Endothelial cell of umbilical vein (primary cell): ENCODE data around the gene NEK2. TPM values are rescaled to one million over a fixed set of nuclear protein-coding genes. Genes with fewer than 3 reads are reported as not detected.
"Not testable (repeated sequence)": the region's sequence is repeated elsewhere in the genome, so short reads cannot be mapped to it uniquely, and the experiment has no call there.

Experiments used
- BruUV-seq: library from RNA; stranded (reverse); fragments of 400-500 nt; replicated peaks from 2 replicates; lab custom pipeline; 2021; lab: Mats Ljungman, UMichigan
- CTCF ChIA-PET: fragments of 300-600, 350-600 bp; sonication (Branson Sonifier 250); formaldehyde crosslinking; loops from one replicate; lab custom pipeline; 2021; ENCODE audit warnings: antibody characterized with exemption, inconsistent platforms; lab: Charles Lee
- POLR2A ChIA-PET: fragments of 300-600, 350-600 bp; sonication (Branson Sonifier 250); formaldehyde crosslinking; loops from one replicate; lab custom pipeline; 2021; ENCODE audit warnings: antibody characterized with exemption, inconsistent platforms; lab: Charles Lee
- DNase-seq: peaks from one replicate; pipeline ENCODE4 v3.0.0-alpha.2; 2011; ENCODE audit warnings: low read depth, low spot score
- FAIRE-seq: peaks from 2 replicates; lab custom pipeline; 2011; peaks lifted over from hg19 to GRCh38; lab: Jason Lieb, UNC
- H2AFZ ChIP-seq: 2 replicates; pipeline ENCODE4 v1.6.0; 2012; ENCODE audit warnings: low read depth, low read length, control low read depth, inconsistent platforms
- H3K27ac ChIP-seq: 2 replicates; pipeline ENCODE4 v1.5.1; 2011; ENCODE audit warnings: low read depth, mild to moderate bottlenecking, control low read depth, low read length, moderate library complexity; ENCODE audit not compliant: insufficient read depth
- H3K27me3 ChIP-seq, 2 experiments: 2 replicates each; pipeline versions ENCODE4 v1.6.0 to v1.6.1; 2011; ENCODE audit warnings: low read length in 2 of 2, mixed read lengths in 1 of 2; ENCODE audit not compliant: control insufficient read depth in 2 of 2, insufficient read depth in 2 of 2
- H3K36me3 ChIP-seq, 2 experiments: 2 replicates in 1 of 2; 3 replicates in 1 of 2; pipeline ENCODE4 v1.5.1; 2011; ENCODE audit warnings: low read length in 2 of 2, mild to moderate bottlenecking in 1 of 2, moderate library complexity in 1 of 2; ENCODE audit not compliant: control insufficient read depth in 2 of 2, insufficient read depth in 2 of 2; ENCODE audit errors: extremely low read depth in 1 of 2
- H3K4me1 ChIP-seq: 3 replicates; pipeline ENCODE4 v1.5.1; 2011; ENCODE audit warnings: mild to moderate bottlenecking, low read length; ENCODE audit not compliant: control insufficient read depth, insufficient read depth; ENCODE audit errors: extremely low read depth
- H3K4me2 ChIP-seq: 2 replicates; pipeline ENCODE4 v1.6.1; 2011; ENCODE audit warnings: low read length, control low read depth, mixed read lengths; ENCODE audit not compliant: insufficient read depth
- H3K4me3 ChIP-seq, 3 experiments: fragments of 200-600 bp in 1 of 3; sonication (generic), shearing (Covaris generic) in 1 of 3; replicated peaks in 1 of 3; 2 replicates each; pipeline ENCODE4 v1.5.1; 2011 to 2016; ENCODE audit warnings: control low read depth in 3 of 3, low read length in 3 of 3, mild to moderate bottlenecking in 2 of 3, inconsistent platforms in 1 of 3, low read depth in 1 of 3, moderate library complexity in 1 of 3; ENCODE audit not compliant: insufficient read depth in 1 of 3
- H3K79me2 ChIP-seq: 2 replicates; pipeline ENCODE4 v1.6.0; 2012; ENCODE audit warnings: low read length, inconsistent platforms; ENCODE audit not compliant: control insufficient read depth, insufficient read depth
- H3K9ac ChIP-seq: replicated peaks from 2 replicates; pipeline ENCODE3; 2011; ENCODE audit warnings: low read length, control low read depth; ENCODE audit not compliant: insufficient read depth; ENCODE audit errors: extremely low read depth
- H3K9me1 ChIP-seq: replicated peaks from 3 replicates; pipeline ENCODE4 v1.6.0; 2011; ENCODE audit warnings: mild to moderate bottlenecking, low read length; ENCODE audit not compliant: control insufficient read depth, insufficient read depth; ENCODE audit errors: extremely low read depth
- H3K9me3 ChIP-seq: replicated peaks from 2 replicates; pipeline ENCODE4 v1.5.1; 2012; ENCODE audit warnings: low read length, inconsistent platforms; ENCODE audit not compliant: control insufficient read depth, insufficient read depth
- H4K20me1 ChIP-seq: replicated peaks from 2 replicates; pipeline ENCODE3; 2011; ENCODE audit warnings: mild to moderate bottlenecking, low read length; ENCODE audit not compliant: control insufficient read depth, insufficient read depth; ENCODE audit errors: extremely low read depth
- CTCF ChIP-seq, 2 donors: IDR thresholded peaks; 1 replicate in 1 of 2; 2 replicates in 1 of 2; pipeline ENCODE4 v1.5.1; 2011; ENCODE audit warnings: low read length in 2 of 2, mild to moderate bottlenecking in 2 of 2, moderate library complexity in 2 of 2, control low read depth in 1 of 2, inconsistent platforms in 1 of 2, low read depth in 1 of 2; ENCODE audit not compliant: insufficient read depth in 1 of 2; ENCODE audit errors: extremely low read depth in 1 of 2
- EZH2 ChIP-seq: IDR thresholded peaks from 2 replicates; pipeline ENCODE4 v1.6.1; 2012; ENCODE audit warnings: borderline replicate concordance, low read depth, mild to moderate bottlenecking, moderate library complexity, low read length, inconsistent platforms; ENCODE audit not compliant: severe bottlenecking
- FOS ChIP-seq: IDR thresholded peaks from 2 replicates; pipeline ENCODE4 v1.6.1; 2011; ENCODE audit warnings: mild to moderate bottlenecking, low read length, moderate library complexity, borderline replicate concordance; ENCODE audit not compliant: insufficient read depth
- GATA2 ChIP-seq: IDR thresholded peaks from 2 replicates; pipeline ENCODE4 v1.7.0; 2011; ENCODE audit warnings: low read depth, mild to moderate bottlenecking, moderate library complexity, mixed read lengths, low read length; ENCODE audit not compliant: insufficient read length, insufficient read depth
- JUN ChIP-seq: IDR thresholded peaks from 2 replicates; pipeline ENCODE4 v1.6.1; 2011; ENCODE audit warnings: borderline replicate concordance, low read depth; ENCODE audit not compliant: insufficient read length, insufficient read depth
- MAX ChIP-seq: IDR thresholded peaks from 2 replicates; pipeline ENCODE4 v1.6.1; 2011; ENCODE audit not compliant: insufficient read depth, insufficient read length
- MYC ChIP-seq: IDR thresholded peaks from one replicate; pipeline ENCODE4 v1.6.1; 2011; ENCODE audit warnings: mild to moderate bottlenecking, low read depth, low read length
- POLR2A ChIP-seq: IDR thresholded peaks from 2 replicates; pipeline ENCODE4 v1.6.1; 2012; ENCODE audit warnings: low read depth, mild to moderate bottlenecking, control low read depth, low read length
- POLR2AphosphoS5 ChIP-seq: IDR thresholded peaks from 2 replicates; pipeline ENCODE4 v1.6.1; 2012; ENCODE audit warnings: low read depth, mild to moderate bottlenecking, control low read depth, low read length, moderate library complexity; ENCODE audit not compliant: insufficient read depth
- dilution Hi-C: fragments of 300-500 bp; cut with MboI; formaldehyde crosslinking; loops from one replicate; pipeline ENCODE4 v1.15.0; 2019; ENCODE audit warnings: low sequenced_read_pairs; ENCODE audit not compliant: extremely low pct_ligation_motif_present
- intact Hi-C: fragments of 100-400 bp; cut with micrococcal nuclease; formaldehyde crosslinking; loops from one replicate; pipeline ENCODE4 v1.10.0; 2022
- polyA plus RNA-seq, 4 experiments: library from polyadenylated mRNA; depleted of rRNA in 3 of 4; stranded (reverse) in 3 of 4; unstranded in 1 of 4; fragments of >200 nt; gene quantifications; 2 replicates each; pipeline versions ENCODE4 v1.2.1 to v1.2.3, GENCODE V29; 2011 to 2012; ENCODE audit warnings: missing spikeins in 1 of 4
- total RNA-seq: library from RNA; stranded (reverse); gene quantifications from 2 replicates; pipeline ENCODE4 v1.2.3, GENCODE V29; 2021

NEK2 gene
- total and polyA plus RNA-seq, 2 donors (not counting 3 experiments of a cell fraction or from before 2014, with no cell fraction given) = 6.6 to 19.0 TPM

DNA sequence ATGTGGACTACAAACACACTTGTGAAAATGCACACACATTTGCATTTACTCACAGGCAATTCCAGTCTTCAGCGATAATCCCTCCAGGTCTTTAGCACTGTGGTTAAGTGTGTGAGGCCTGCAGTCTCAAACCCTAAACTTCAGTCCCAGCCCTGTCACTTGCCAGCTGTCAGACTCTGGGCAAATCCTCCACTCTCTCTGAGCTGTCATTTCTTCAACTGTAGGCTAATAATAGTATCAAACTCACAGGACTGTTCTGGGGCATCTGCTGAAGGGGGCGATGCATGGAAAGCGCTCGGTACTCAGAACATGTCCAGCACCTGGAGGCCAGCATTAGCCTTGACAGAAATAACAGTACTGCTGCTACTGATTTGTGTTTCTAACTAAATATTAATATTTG lies 48.2 kb downstream of the NEK2 start:
- Histone ChIP-seq H3K4me3 (no peak overlapping the region), H4K20me1 (no peaks in the 10 kb centered on the region), H3K9ac (no peak overlapping the region), H3K27me3 (no peaks in the 10 kb centered on the region), H3K36me3 (no peaks in the 10 kb centered on the region), H3K4me2 (no peak overlapping the region), H3K9me3 (no peaks in the 10 kb centered on the region), H3K9me1 (no peaks in the 10 kb centered on the region), H3K79me2 (no peaks in the 10 kb centered on the region), H3K27ac (no peak overlapping the region), H2AFZ (no peak overlapping the region), H3K4me1 (peaks cover 2% of the 10 kb centered on the region)
- TF ChIP-seq POLR2AphosphoS5 (no peak), FOS (no peak), MAX (no peak), GATA2 (no peak), CTCF (IDR thresholded peaks at IDR 0.05; ENCODE audit: extremely low read depth in 1 of 2, insufficient read depth in 1 of 2, low read depth in 1 of 2, low read length in 2 of 2) (no peak), POLR2A (no peak), MYC (no peak), EZH2 (no peak), JUN (no peak)
- ChIA-PET CTCF (no interaction called here), POLR2A (no interaction called here)
- dilution Hi-C loops (no loop called here), intact Hi-C loops (no loop called here)
- FAIRE-seq = no peak
- BruUV-seq = no TSS peak
- no peak for DNase-seq

DNA sequence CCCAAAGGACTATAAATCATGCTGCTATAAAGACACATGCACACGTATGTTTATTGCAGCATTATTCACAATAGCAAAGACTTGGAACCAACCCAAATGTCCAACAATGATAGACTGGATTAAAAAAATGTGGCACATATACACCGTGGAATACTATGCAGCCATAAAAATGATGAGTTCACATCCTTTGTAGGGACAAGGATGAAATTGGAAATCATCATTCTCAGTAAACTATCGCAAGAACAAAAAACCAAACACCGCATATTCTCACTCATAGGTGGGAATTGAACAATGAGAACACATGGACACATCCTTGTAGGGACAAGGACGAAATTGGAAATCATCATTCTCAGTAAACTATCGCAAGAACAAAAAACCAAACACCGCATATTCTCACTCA lies 49.6 kb downstream of the NEK2 start:
- CTCF ChIA-PET, H3K36me3 ChIP-seq, H3K4me2 ChIP-seq, FAIRE-seq, DNase-seq, H3K9me3 ChIP-seq, H3K9ac ChIP-seq, POLR2A ChIA-PET, dilution Hi-C loops, H4K20me1 ChIP-seq, H3K79me2 ChIP-seq, H3K27ac ChIP-seq, H2AFZ ChIP-seq, H3K27me3 ChIP-seq, H3K4me1 ChIP-seq, H3K9me1 ChIP-seq, H3K4me3 ChIP-seq, BruUV-seq: not testable (repeated sequence)
- intact Hi-C loops = loop anchor here (1.0 kb wide), 1 partner anchor 29 kb away; no protein-coding TSS in a partner anchor
